ENCODE data around the gene PRKN.

DNA sequence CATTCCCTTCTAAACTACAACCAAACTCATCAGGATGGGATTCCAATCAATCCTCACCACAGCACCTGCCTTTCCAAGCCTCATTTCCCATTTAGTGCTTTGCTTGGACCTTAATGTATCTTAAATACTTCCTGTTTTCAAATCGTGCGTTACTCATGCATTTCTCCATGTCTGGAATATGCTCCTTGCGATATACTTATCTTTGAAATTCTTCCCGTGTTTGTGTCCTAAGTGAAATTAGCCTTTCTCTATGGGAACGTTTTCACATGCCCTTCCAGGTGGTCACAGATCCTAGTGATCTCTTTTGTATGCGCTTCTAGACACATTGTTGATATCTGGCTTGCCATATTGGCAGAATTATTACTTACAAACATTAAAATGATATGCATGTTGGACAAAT, 833.1 kb downstream of the PRKN start:
- TF ChIP-seq POLR2A (IDR thresholded peaks at IDR 0.05) = no peak
- TF ChIP-seq, protein P1, sequence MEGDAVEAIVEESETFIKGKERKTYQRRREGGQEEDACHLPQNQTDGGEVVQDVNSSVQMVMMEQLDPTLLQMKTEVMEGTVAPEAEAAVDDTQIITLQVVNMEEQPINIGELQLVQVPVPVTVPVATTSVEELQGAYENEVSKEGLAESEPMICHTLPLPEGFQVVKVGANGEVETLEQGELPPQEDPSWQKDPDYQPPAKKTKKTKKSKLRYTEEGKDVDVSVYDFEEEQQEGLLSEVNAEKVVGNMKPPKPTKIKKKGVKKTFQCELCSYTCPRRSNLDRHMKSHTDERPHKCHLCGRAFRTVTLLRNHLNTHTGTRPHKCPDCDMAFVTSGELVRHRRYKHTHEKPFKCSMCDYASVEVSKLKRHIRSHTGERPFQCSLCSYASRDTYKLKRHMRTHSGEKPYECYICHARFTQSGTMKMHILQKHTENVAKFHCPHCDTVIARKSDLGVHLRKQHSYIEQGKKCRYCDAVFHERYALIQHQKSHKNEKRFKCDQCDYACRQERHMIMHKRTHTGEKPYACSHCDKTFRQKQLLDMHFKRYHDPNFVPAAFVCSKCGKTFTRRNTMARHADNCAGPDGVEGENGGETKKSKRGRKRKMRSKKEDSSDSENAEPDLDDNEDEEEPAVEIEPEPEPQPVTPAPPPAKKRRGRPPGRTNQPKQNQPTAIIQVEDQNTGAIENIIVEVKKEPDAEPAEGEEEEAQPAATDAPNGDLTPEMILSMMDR (IDR thresholded peaks at IDR 0.05) = no peak
